Lower leg skin (tissue), 4 donors: ENCODE measurements around the gene CHIA. TPM values are rescaled to one million over a fixed set of nuclear protein-coding genes. Genes with fewer than 3 reads are reported as not detected.
"Not testable (repeated sequence)": the region's sequence is repeated elsewhere in the genome, so short reads cannot be mapped to it uniquely, and the experiment has no call there.

Experiments
- DNase-seq, 2 donors: peaks; one replicate each; pipeline ENCODE4 v3.0.0-alpha.2; 2019; ENCODE audit warnings: low spot score in 2 of 2
- H3K4me3 ChIP-seq: fragments of 200-600 bp; sonication (generic); 2 replicates; pipeline ENCODE4 v1.5.1; 2017; ENCODE audit warnings: mild to moderate bottlenecking, low read depth; ENCODE audit not compliant: poor library complexity, severe bottlenecking
- POLR2A ChIP-seq, 2 donors: fragments of 450-650 bp; IDR thresholded peaks; one replicate each; pipeline ENCODE4 v1.6.1; 2016 to 2017; ENCODE audit warnings: antibody characterized with exemption in 2 of 2, mild to moderate bottlenecking in 1 of 2, moderate library complexity in 1 of 2
- WGBS, 2 donors: methylation state at CpG; one replicate each; pipeline ENCODE4 v1.1.5; 2018; 5-methylcytosine and 5-hydroxymethylcytosine counted together
- intact Hi-C: fragments of 100-400 bp; cut with DNase I; formaldehyde crosslinking; loops from one replicate; pipeline ENCODE4 v1.15.0; 2023; ENCODE audit warnings: low total_unique reads
- total RNA-seq, 4 donors: library from RNA; depleted of rRNA; stranded (reverse); fragments of >200 nt; gene quantifications; one replicate each; pipeline ENCODE4 v1.1.0, GENCODE V29; 2016
- TF ChIP-seq, protein P1 (sequence below), 3 donors: fragments of 450-650 bp; IDR thresholded peaks; one replicate each; pipeline ENCODE4 v1.5.1; 2016; ENCODE audit warnings: antibody characterized with exemption in 3 of 3, mild to moderate bottlenecking in 3 of 3, moderate library complexity in 2 of 3

The CHIA gene
- total RNA-seq, 4 donors from 2014 or later, result not detected

DNA sequence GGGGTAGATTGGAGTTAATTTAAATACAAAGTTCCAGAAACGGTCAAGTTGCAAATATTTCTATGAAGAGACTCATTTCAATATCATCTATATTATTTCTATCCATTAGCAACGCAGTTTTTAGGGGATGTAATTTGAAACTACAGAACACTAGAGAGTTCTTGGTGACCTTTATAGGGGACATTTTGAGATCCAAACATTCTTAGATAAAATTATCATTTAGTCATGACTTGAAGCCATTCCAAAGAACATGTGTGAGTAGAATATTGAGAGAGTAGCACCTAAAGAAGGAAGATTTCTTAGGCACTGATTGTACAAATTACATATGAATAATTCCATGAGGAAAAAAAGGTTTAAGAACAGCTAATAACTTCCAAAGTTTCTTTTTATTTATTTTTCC lies 19.0 kb downstream of the CHIA start:
- TF ChIP-seq, protein P1, sequence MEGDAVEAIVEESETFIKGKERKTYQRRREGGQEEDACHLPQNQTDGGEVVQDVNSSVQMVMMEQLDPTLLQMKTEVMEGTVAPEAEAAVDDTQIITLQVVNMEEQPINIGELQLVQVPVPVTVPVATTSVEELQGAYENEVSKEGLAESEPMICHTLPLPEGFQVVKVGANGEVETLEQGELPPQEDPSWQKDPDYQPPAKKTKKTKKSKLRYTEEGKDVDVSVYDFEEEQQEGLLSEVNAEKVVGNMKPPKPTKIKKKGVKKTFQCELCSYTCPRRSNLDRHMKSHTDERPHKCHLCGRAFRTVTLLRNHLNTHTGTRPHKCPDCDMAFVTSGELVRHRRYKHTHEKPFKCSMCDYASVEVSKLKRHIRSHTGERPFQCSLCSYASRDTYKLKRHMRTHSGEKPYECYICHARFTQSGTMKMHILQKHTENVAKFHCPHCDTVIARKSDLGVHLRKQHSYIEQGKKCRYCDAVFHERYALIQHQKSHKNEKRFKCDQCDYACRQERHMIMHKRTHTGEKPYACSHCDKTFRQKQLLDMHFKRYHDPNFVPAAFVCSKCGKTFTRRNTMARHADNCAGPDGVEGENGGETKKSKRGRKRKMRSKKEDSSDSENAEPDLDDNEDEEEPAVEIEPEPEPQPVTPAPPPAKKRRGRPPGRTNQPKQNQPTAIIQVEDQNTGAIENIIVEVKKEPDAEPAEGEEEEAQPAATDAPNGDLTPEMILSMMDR (IDR thresholded peaks at IDR 0.05), result no peak
- no peak for TF ChIP-seq POLR2A (IDR thresholded peaks at IDR 0.05)
- DNase-seq, result no peak
- WGBS, 2 donors, result 59 to 65% methylated on average over 2 of the region's 2 CpGs
- H3K4me3 ChIP-seq, result no peak overlapping the region
- intact Hi-C loops, result no loop called here

DNA sequence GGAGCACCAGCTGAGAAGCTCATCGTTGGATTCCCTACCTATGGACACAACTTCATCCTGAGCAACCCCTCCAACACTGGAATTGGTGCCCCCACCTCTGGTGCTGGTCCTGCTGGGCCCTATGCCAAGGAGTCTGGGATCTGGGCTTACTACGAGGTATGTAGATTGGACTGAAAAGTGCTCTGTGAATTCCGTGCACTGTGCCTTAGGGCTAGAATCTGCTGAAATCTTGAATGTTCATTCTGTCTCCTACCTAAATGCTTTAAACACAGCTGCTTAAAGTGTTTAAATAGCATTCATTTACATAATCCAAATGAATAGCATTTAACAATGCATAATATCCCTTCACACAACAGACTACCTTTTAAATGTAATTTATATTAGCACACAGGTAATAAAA lies 27.9 kb downstream of the CHIA start:
- WGBS, 2 donors, result 55 to 60% methylated on average over 3 of the region's 3 CpGs
- intact Hi-C loops, result no loop called here
- no peak for TF ChIP-seq POLR2A (IDR thresholded peaks at IDR 0.05)
- TF ChIP-seq, protein P1 (IDR thresholded peaks at IDR 0.05), result no peak
- no peak overlapping the region for H3K4me3 ChIP-seq
- DNase-seq, result no peak

GRCh38 chr1:111320066-111320879 lies 29.6 kb downstream of the CHIA start:
- no peak for DNase-seq
- H3K4me3 ChIP-seq, result no peak overlapping the region
- intact Hi-C loops, result no loop called here
- TF ChIP-seq, protein P1 (IDR thresholded peaks at IDR 0.05), result no peak
- TF ChIP-seq POLR2A (IDR thresholded peaks at IDR 0.05), result no peak
- WGBS, 2 donors, result 80 to 81% methylated on average over 12 of the region's 12 CpGs

- 55% methylated on average over 1 of the region's 1 CpG for WGBS, 2 donors
- H3K4me3 ChIP-seq, result no peak overlapping the region
- intact Hi-C loops, result no loop called here
- no peak for TF ChIP-seq POLR2A (IDR thresholded peaks at IDR 0.05)
- TF ChIP-seq, protein P1 (IDR thresholded peaks at IDR 0.05), result no peak
- no peak for DNase-seq
These were observed 32.6 kb downstream of the CHIA start for GRCh38 chr1:111323231-111323630.

DNA sequence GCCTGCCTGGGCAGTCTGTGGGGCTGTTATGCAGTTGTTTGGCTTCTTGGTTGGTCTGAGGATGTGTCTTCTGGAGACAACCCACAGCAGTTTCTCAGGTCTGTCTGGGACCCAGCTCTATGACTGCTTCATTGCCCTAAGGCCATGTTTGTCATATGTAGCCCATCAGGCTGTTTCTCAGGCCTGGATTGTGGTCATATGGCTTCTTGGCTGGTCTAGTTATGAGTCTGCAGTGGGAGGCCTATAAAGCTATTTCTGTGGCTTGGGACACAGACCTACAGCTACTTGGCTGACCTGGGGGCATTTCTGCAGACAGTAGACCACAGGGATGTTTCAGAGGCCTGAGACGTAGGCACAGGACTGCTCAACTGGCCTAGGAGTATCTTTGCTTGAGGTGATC lies 41.5 kb downstream of the CHIA start:
- no peak overlapping the region for H3K4me3 ChIP-seq
- 60 to 100% methylated on average over 1 of the region's 1 CpG for WGBS, 2 donors
- TF ChIP-seq, protein P1 (IDR thresholded peaks at IDR 0.05), result no peak
- no peak for TF ChIP-seq POLR2A (IDR thresholded peaks at IDR 0.05)
- no peak for DNase-seq
- intact Hi-C loops, result no loop called here

- 60 to 72% methylated on average over 2 of the region's 2 CpGs for WGBS, 2 donors
- TF ChIP-seq, protein P1 (IDR thresholded peaks at IDR 0.05), result no peak
- no peak for TF ChIP-seq POLR2A (IDR thresholded peaks at IDR 0.05)
- no peak for DNase-seq
- intact Hi-C loops, result no loop called here
- H3K4me3 ChIP-seq, result no peak overlapping the region
These were observed 43.5 kb downstream of the CHIA start for GRCh38 chr1:111334169-111334568.

DNA sequence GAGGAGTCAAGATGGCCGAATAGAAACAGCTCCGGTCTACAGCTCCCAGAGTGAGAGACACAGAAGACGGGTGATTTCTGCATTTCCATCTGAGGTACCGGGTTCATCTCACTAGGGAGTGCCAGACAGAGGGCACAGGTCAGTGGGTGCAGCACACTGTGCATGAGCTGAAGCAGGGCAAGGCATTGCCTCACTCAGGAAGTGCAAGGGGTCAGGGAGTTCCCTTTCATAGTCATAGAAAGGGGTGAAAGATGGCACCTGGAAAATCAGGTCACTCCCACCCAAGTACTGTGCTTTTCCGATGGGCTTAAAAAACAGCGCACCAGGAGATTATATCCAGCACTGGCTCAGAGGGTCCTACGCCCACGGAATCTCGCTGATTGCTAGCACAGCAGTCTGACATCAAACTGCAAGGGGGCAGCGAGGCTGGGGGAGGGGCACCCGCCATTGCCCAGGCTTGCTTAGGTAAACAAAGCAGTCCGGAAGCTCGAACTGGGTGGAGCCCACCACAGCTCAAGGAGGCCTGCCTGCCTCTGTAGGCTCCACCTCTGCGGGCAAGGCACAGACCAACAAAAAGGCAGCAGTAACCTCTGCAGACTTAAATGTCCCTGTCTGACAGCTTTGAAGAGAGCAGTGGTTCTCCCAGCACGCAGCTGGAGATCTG lies 44.7 kb downstream of the CHIA start:
- 84 to 94% methylated on average over 14 to 15 of the region's 15 CpGs for WGBS, 2 donors
- DNase-seq, H3K4me3 ChIP-seq, intact Hi-C loops: not testable (repeated sequence)

- intact Hi-C loops, DNase-seq, H3K4me3 ChIP-seq: not testable (repeated sequence)
- 83 to 84% methylated on average over 2 of the region's 2 CpGs for WGBS, 2 donors
These were observed 48.2 kb downstream of the CHIA start for GRCh38 chr1:111338849-111339248.
